ENCODE data around the gene INSYN2B. TPM values are rescaled to one million over a fixed set of nuclear protein-coding genes. Genes with fewer than 3 reads are reported as not detected.

Gene INSYN2B
- total and polyA plus RNA-seq, 2 of the 4 experiments (the other 2 are of a cell fraction), result 9.1 to 33.5 TPM

- no peak overlapping the region for H3K27ac ChIP-seq (ENCODE audit: insufficient read depth, low read length)
- H2AK9ac ChIP-seq (replicated peaks; ENCODE audit: low read depth, low read length, poor library complexity), result no peak overlapping the region
- ChIA-PET POLR2A (ENCODE audit: unreplicated experiment) (no interaction called here), CTCF (interaction anchor here (1.0 kb wide), 1 partner anchor 19 kb away, joined by 3 read pairs; no protein-coding TSS in a partner anchor)
- H3K4me1 ChIP-seq (ENCODE audit: control insufficient read depth, insufficient read depth, low read length), result no peaks in the 10 kb centered on the region; the same call in 1 of the 2 replicates
- in situ Hi-C loops (cut with MboI; ENCODE audit: low sequenced_read_pairs), result no loop called here
- H2BK5ac ChIP-seq (ENCODE audit: low read depth, low read length, poor library complexity, severe bottlenecking), result no peak overlapping the region
- no peak overlapping the region for H3K4me3 ChIP-seq (ENCODE audit: insufficient read depth, low read depth, low read length)
- H3K56ac ChIP-seq (ENCODE audit: extremely low read depth, insufficient read depth, low read length), result no peak overlapping the region
- intact Hi-C loops (cut with micrococcal nuclease), result no loop called here
- no peak overlapping the region for H3K9ac ChIP-seq (ENCODE audit: low read depth, low read length)
- H3K14ac ChIP-seq (replicated peaks; ENCODE audit: low read depth, low read length), result no peak overlapping the region
- H4K91ac ChIP-seq (ENCODE audit: insufficient read depth, low read depth, low read length), result no peak overlapping the region
- H4K20me1 ChIP-seq (ENCODE audit: insufficient read depth, low read length), result no peaks in the 10 kb centered on the region
- H3K9me3 ChIP-seq (ENCODE audit: control insufficient read depth, insufficient read depth, low read length), result no peaks in the 10 kb centered on the region
- no peak overlapping the region for H2BK15ac ChIP-seq (ENCODE audit: low read depth, low read length)
- H3K27me3 ChIP-seq (ENCODE audit: control insufficient read depth, insufficient read depth, low read length), result no peaks in the 10 kb centered on the region
- no peak overlapping the region for H3K18ac ChIP-seq (ENCODE audit: low read depth, low read length)
- no peak overlapping the region for H4K5ac ChIP-seq (ENCODE audit: low read depth, low read length)
- no peak overlapping the region for H2BK120ac ChIP-seq (ENCODE audit: low read depth, low read length)
- H3K79me1 ChIP-seq (ENCODE audit: low read depth in 1 of 2, low read length in 2 of 2), result no peaks in the 10 kb centered on the region
- peaks cover 3% of the 10 kb centered on the region; the same call in 1 of the 2 replicates for H3K9me1 ChIP-seq (ENCODE audit: insufficient read depth, low read length)
- DNase-seq, result no peak
- no peak overlapping the region for H3K23ac ChIP-seq (ENCODE audit: low read depth, low read length)
- no peak overlapping the region for H4K8ac ChIP-seq (ENCODE audit: low read depth in 2 of 2, low read length in 2 of 2)
- BruUV-seq (replicated peaks), result no TSS peak
- ATAC-seq (ENCODE audit: low read depth), result no peak
- no peak overlapping the region for H3K4ac ChIP-seq (ENCODE audit: low read depth, low read length)
- no peak overlapping the region for H2AFZ ChIP-seq (replicated peaks; ENCODE audit: low read length, poor library complexity)
- dilution Hi-C loops (cut with HindIII; ENCODE audit: low sequenced_read_pairs, unreplicated experiment), result no loop called here
- H3K36me3 ChIP-seq (ENCODE audit: control insufficient read depth, insufficient read depth, low read length), result no peaks in the 10 kb centered on the region
- H2BK20ac ChIP-seq (ENCODE audit: low read depth, low read length), result no peak overlapping the region
- no peak overlapping the region for H3K4me2 ChIP-seq (ENCODE audit: low read depth, low read length)
- no peak overlapping the region for H2AK5ac ChIP-seq (ENCODE audit: low read depth, low read length)
- TF ChIP-seq FOS (IDR thresholded peaks at IDR 0.05; ENCODE audit: low read depth, low read length) (no peak), NFE2L2 (IDR thresholded peaks at IDR 0.05; ENCODE audit: low read depth, low read length) (no peak), RAD21 (IDR thresholded peaks at IDR 0.05; ENCODE audit: low read length) (no peak), MAZ (IDR thresholded peaks at IDR 0.05; ENCODE audit: borderline replicate concordance, low read depth, low read length) (no peak), CTCF (conservative IDR thresholded peaks at IDR 0.05; ENCODE audit: low read depth, low read length) (no peak), CHD1 (IDR thresholded peaks at IDR 0.05; ENCODE audit: low read depth, low read length) (no peak), RFX5 (IDR thresholded peaks at IDR 0.05; ENCODE audit: low read depth, low read length) (no peak), MAFK (IDR thresholded peaks at IDR 0.05; ENCODE audit: low read depth, low read length) (no peak), POLR2A (IDR thresholded peaks at IDR 0.05; ENCODE audit: low read depth, low read length) (no peak), RCOR1 (IDR thresholded peaks at IDR 0.05; ENCODE audit: insufficient replicate concordance, low read length) (no peak), SMC3 (IDR thresholded peaks at IDR 0.05; ENCODE audit: low read depth, low read length) (no peak), MXI1 (IDR thresholded peaks at IDR 0.05; ENCODE audit: borderline replicate concordance, low read depth, low read length) (no peak), CEBPB (IDR thresholded peaks at IDR 0.05; ENCODE audit: low read depth, low read length) (no peak), BHLHE40 (IDR thresholded peaks at IDR 0.05; ENCODE audit: low read depth, low read length) (no peak), USF2 (IDR thresholded peaks at IDR 0.05; ENCODE audit: low read depth, low read length) (no peak)
- TF ChIP-seq, protein P1, sequence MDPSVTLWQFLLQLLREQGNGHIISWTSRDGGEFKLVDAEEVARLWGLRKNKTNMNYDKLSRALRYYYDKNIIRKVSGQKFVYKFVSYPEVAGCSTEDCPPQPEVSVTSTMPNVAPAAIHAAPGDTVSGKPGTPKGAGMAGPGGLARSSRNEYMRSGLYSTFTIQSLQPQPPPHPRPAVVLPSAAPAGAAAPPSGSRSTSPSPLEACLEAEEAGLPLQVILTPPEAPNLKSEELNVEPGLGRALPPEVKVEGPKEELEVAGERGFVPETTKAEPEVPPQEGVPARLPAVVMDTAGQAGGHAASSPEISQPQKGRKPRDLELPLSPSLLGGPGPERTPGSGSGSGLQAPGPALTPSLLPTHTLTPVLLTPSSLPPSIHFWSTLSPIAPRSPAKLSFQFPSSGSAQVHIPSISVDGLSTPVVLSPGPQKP (IDR thresholded peaks at IDR 0.05; ENCODE audit: borderline replicate concordance, low read depth, low read length), result no peak
These were observed 142.6 kb downstream of the INSYN2B start for GRCh38 chr5:169837686-169838085.
